Progenitor cell of endocrine pancreas (in vitro differentiated cells): ENCODE measurements around the gene CFAP126. TPM values are rescaled to one million over a fixed set of nuclear protein-coding genes. Genes with fewer than 3 reads are reported as not detected.
A peak's percentile ranks its signal among the peaks of the same experiment; 100 is the strongest.
"Not testable (repeated sequence)": the region's sequence is repeated elsewhere in the genome, so short reads cannot be mapped to it uniquely, and the experiment has no call there.

ENCODE experiments used
- DNase-seq: peaks from one replicate; pipeline ENCODE4 v3.0.0; 2021; ENCODE audit warnings: low spot score; ENCODE audit not compliant: unreplicated experiment
- H3K27ac Mint-ChIP-seq: 2 replicates; pipeline ENCODE4 v1.8.0; 2021; ENCODE audit warnings: mild to moderate bottlenecking, moderate library complexity, mixed read lengths
- H3K27me3 Mint-ChIP-seq: 2 replicates; pipeline ENCODE4 v1.8.0; 2021; ENCODE audit warnings: mixed read lengths
- H3K36me3 Mint-ChIP-seq: 2 replicates; pipeline ENCODE4 v1.8.0; 2022; ENCODE audit warnings: mixed read lengths; ENCODE audit not compliant: insufficient read depth
- H3K4me1 Mint-ChIP-seq: 2 replicates; pipeline ENCODE4 v1.8.0; 2021; ENCODE audit warnings: low read depth, mixed read lengths
- H3K4me3 Mint-ChIP-seq: 2 replicates; pipeline ENCODE4 v1.8.0; 2021; ENCODE audit warnings: low read depth, mild to moderate bottlenecking, moderate library complexity, mixed read lengths
- H3K9me3 Mint-ChIP-seq: 2 replicates; pipeline ENCODE4 v1.8.0; 2021; ENCODE audit warnings: low read depth, mixed read lengths
- total RNA-seq: library from RNA; stranded (reverse); gene quantifications from 2 replicates; pipeline ENCODE4 v1.2.1, GENCODE V29; 2021
- TF ChIP-seq, protein P1 (sequence below): fragments of 200-600 bp; sonication (generic); IDR thresholded peaks from one replicate; pipeline ENCODE4 v1.5.0; 2021; ENCODE audit warnings: antibody characterized with exemption, mild to moderate bottlenecking; ENCODE audit not compliant: unreplicated experiment

The CFAP126 gene
- total RNA-seq, 1 donor from 2014 or later, result 0.65 TPM

DNA sequence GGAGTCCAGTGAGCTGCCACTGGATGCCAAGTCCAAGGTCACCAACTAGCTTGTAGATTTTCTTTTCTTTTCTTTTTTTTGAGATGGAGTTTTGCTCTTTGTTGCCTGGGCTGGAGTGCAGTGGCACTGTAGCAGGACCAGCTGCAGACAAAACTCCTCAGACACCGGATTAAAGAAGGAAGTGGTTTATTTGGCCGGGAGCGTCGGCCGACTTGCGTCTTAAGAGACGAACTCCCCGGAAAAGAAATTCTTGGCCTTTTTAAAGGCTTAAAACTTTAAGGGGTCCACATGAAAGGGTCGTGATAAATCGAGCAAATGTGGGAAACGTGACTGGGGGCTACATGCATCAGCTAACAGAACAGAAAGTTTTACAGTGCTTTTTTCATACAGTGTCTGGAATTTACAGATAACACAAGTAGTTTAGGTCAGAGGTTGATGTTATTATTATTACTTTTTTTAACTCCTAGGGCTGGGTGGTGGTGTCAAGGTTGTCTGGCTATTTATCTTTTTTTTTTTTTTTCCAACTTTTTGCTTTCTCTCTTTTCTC lies 36.4 kb upstream of the CFAP126 start:
- TF ChIP-seq, protein P1, sequence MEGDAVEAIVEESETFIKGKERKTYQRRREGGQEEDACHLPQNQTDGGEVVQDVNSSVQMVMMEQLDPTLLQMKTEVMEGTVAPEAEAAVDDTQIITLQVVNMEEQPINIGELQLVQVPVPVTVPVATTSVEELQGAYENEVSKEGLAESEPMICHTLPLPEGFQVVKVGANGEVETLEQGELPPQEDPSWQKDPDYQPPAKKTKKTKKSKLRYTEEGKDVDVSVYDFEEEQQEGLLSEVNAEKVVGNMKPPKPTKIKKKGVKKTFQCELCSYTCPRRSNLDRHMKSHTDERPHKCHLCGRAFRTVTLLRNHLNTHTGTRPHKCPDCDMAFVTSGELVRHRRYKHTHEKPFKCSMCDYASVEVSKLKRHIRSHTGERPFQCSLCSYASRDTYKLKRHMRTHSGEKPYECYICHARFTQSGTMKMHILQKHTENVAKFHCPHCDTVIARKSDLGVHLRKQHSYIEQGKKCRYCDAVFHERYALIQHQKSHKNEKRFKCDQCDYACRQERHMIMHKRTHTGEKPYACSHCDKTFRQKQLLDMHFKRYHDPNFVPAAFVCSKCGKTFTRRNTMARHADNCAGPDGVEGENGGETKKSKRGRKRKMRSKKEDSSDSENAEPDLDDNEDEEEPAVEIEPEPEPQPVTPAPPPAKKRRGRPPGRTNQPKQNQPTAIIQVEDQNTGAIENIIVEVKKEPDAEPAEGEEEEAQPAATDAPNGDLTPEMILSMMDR, result no peak
- DNase-seq, result no peak
- Mint-ChIP-seq H3K4me1 (peaks cover 9% of the 10 kb centered on the region), H3K36me3 (no peaks in the 10 kb centered on the region), H3K4me3 (no peak overlapping the region), H3K27ac (no peak overlapping the region), H3K27me3 (peaks cover 19% of the 10 kb centered on the region), H3K9me3 (no peaks in the 10 kb centered on the region)

DNA sequence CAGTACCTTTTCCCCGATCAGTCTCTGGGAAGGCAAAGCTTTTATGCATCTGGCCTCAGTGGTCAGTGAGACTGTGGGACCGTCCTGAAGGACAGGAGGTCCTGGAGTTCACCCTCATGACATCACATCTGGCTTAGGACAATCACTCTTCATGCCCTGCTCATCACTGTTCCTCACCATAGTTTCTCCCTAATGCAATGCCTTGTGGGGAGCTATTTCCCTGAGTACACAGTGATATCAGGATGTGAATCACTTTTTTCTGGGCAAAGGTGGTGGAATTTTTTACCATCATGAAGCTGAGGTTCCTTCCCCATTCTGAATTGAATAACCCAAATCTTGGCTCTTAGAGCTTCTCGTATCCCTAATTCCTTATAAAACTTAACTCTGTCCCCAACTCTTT lies 34.8 kb upstream of the CFAP126 start:
- no peak overlapping the region for H3K4me3 Mint-ChIP-seq
- no peak for DNase-seq
- H3K4me1 Mint-ChIP-seq, result peaks cover 8% of the 10 kb centered on the region
- H3K27me3 Mint-ChIP-seq, result peaks cover 13% of the 10 kb centered on the region
- H3K9me3 Mint-ChIP-seq, result no peaks in the 10 kb centered on the region
- H3K27ac Mint-ChIP-seq, result no peak overlapping the region
- H3K36me3 Mint-ChIP-seq, result no peaks in the 10 kb centered on the region
- TF ChIP-seq, protein P1, result no peak

DNA sequence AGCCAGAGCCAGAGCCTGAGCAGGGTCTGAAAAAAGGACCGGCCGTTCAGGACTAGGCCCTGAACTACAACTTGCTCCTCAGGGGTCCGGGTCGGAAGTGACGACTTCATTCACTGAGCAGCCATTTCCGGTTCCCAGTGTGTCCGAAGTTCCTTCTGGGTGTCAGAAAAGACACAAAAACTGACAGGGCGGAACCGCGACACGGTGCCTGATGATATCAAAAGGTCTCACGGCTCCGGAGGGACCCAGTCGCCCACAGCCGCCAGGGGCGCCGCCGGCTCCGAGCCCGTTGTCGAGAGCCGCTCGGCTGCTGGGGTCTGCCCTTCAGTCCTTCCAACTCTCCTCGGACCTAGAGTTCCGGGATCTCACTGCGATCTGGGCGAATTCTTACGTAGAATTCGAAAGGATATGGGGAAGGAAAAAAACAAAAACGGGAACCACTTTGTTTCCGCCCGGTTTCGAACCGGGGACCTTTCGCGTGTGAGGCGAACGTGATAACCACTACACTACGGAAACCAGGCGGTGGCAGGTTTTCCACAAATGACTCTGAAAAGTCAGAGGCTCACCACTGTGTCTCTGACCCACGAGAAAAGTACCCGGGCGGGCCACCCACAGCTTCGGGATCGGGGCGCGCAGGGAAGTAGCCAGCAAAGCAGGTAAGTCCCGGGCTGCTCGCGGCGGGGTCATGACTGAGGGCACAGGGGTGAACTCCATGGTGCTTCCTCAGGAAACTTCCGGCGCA lies 31.8 kb upstream of the CFAP126 start:
- peaks cover 12% of the 10 kb centered on the region for H3K27me3 Mint-ChIP-seq
- peak; percentile 87 for DNase-seq
- H3K36me3 Mint-ChIP-seq, result no peaks in the 10 kb centered on the region
- H3K9me3 Mint-ChIP-seq, result no peaks in the 10 kb centered on the region
- TF ChIP-seq, protein P1, result peak; percentile 67
- H3K4me3 Mint-ChIP-seq, result peak overlapping the region; percentile 89
- H3K4me1 Mint-ChIP-seq, result peaks cover 12% of the 10 kb centered on the region
- H3K27ac Mint-ChIP-seq, result peak overlapping the region; percentile 99

DNA sequence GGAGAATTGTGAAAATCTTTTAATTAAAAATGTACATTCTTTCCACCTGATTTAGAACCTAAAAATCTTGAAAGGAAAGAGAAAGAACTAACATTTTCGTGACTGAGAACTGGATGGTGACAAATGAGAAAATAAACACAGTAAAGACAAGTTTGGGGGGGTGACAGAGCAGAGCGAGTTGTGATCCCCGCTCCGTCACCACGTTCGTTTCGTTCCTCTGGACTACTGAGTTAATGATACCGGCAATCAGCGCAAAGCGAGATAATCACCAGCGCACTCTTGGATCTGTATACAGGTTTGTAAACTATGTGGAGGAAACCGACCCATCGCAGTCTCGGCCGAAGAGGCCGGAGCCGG lies 31.2 kb upstream of the CFAP126 start:
- H3K27me3 Mint-ChIP-seq, result peaks cover 10% of the 10 kb centered on the region
- H3K9me3 Mint-ChIP-seq, result no peaks in the 10 kb centered on the region
- H3K4me1 Mint-ChIP-seq, result peaks cover 12% of the 10 kb centered on the region
- H3K4me3 Mint-ChIP-seq, result peak overlapping the region; percentile 89
- TF ChIP-seq, protein P1, result no peak
- DNase-seq, result no peak
- no peaks in the 10 kb centered on the region for H3K36me3 Mint-ChIP-seq
- peak overlapping the region; percentile 99 for H3K27ac Mint-ChIP-seq

DNA sequence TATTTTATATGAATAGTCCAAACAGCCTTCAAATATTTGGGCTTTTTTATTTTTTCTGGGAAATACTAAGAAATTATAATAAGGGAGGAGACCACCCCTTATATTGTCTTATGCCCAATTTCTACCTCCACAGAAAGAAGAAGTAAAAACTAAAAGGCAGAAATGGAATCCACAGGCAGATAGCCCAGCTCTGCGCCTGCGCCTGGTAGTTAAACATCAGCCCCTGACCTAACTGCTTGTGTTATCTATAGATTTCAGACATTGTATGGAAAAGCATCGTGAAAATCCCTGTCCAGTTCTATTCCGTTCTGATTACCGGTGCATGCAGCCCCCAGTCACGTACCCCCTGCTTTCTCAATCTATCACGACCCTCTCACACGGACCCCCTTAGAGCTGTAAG lies 29.4 kb upstream of the CFAP126 start:
- H3K4me3 Mint-ChIP-seq, result peak overlapping the region; percentile 37
- H3K27ac Mint-ChIP-seq, H3K36me3 Mint-ChIP-seq: not testable (repeated sequence)

DNA sequence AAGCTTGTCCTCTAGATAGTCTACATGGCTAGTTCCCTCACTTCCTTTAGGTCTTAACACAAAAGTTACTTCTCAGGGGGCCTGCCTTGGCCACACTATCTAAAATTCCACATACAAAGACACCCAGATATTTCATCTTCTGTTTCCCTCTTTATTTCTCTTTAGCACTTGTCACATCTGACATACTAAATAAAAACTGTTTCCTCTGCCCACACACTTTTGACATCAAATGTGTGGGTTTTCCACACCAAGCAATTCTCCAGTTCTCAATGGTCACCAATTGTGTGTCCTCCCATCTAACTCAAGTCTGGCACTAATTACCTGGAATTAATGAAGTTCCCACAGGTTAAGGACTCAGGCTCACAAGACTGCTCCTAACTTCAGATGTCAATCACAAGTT lies 25.5 kb upstream of the CFAP126 start:
- Mint-ChIP-seq H3K4me3 (no peak overlapping the region), H3K27me3 (peaks cover 23% of the 10 kb centered on the region), H3K36me3 (no peaks in the 10 kb centered on the region), H3K4me1 (peaks cover 4% of the 10 kb centered on the region), H3K27ac (no peak overlapping the region), H3K9me3 (no peaks in the 10 kb centered on the region)
- TF ChIP-seq, protein P1, result no peak
- DNase-seq, result no peak

More for the DNA sequence above, 29.4 kb upstream of the CFAP126 start:
- Mint-ChIP-seq H3K27me3 (peaks cover 17% of the 10 kb centered on the region), H3K4me1 (peaks cover 12% of the 10 kb centered on the region)
- H3K9me3 Mint-ChIP-seq, DNase-seq: not testable (repeated sequence)
